Memory B cell (primary cell): Measurements from ENCODE around the gene PFKFB3.
A peak's percentile ranks its signal among the peaks of the same experiment; 100 is the strongest.

ENCODE experiments used
- ATAC-seq: fragments of 150-1000 bp; cut with Tn5 transposase; 2 replicates; pipeline ENCODE4 v1.10.0; 2021; ENCODE audit warnings: low read depth, mild to moderate bottlenecking, moderate library complexity
- DNase-seq, 2 donors: peaks; one replicate each; pipeline ENCODE4 v3.0.0; 2022; ENCODE audit warnings: low spot score in 2 of 2
- H3K27ac Mint-ChIP-seq: one replicate; pipeline ENCODE4 v1.8.0; 2022; ENCODE audit warnings: mild to moderate bottlenecking, moderate library complexity, mixed read lengths
- H3K27me3 Mint-ChIP-seq: one replicate; pipeline ENCODE4 v1.8.0; 2022; ENCODE audit warnings: mixed read lengths
- H3K36me3 Mint-ChIP-seq: one replicate; pipeline ENCODE4 v1.8.0; 2022; ENCODE audit warnings: mild to moderate bottlenecking, mixed read lengths
- H3K4me1 Mint-ChIP-seq: one replicate; pipeline ENCODE4 v1.8.0; 2022; ENCODE audit warnings: mixed read lengths
- H3K4me3 Mint-ChIP-seq: one replicate; pipeline ENCODE4 v1.8.0; 2022; ENCODE audit warnings: mild to moderate bottlenecking, moderate library complexity, mixed read lengths
- H3K9me3 Mint-ChIP-seq: one replicate; pipeline ENCODE4 v1.8.0; 2022; ENCODE audit warnings: mixed read lengths

Gene PFKFB3

DNA sequence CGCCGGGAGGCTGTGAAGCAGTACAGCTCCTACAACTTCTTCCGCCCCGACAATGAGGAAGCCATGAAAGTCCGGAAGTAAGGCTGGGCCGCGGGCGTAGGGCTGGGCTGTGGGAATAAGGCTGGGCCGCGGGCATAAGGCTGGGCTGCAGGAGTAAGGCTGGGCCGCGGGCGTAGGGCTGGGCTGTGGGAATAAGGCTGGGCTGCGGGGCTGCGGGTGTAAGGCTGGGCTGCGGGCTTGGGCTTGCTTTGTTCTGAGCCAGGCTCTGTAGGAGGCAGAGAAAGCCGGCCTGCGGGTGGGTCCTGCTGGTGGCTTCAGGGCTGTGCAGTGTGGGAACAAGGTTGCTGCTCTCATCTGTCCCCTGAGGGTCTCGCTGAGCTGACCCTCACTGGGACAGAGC, 12.5 kb downstream of the PFKFB3 start:
- no peaks in the 10 kb centered on the region for H3K9me3 Mint-ChIP-seq
- H3K27ac Mint-ChIP-seq, result no peak overlapping the region
- H3K27me3 Mint-ChIP-seq, result no peaks in the 10 kb centered on the region
- H3K4me3 Mint-ChIP-seq, result no peak overlapping the region
- H3K4me1 Mint-ChIP-seq, result peaks cover 8% of the 10 kb centered on the region
- DNase-seq (no peak), ATAC-seq (no peak)
- H3K36me3 Mint-ChIP-seq, result peaks cover 22% of the 10 kb centered on the region

DNA sequence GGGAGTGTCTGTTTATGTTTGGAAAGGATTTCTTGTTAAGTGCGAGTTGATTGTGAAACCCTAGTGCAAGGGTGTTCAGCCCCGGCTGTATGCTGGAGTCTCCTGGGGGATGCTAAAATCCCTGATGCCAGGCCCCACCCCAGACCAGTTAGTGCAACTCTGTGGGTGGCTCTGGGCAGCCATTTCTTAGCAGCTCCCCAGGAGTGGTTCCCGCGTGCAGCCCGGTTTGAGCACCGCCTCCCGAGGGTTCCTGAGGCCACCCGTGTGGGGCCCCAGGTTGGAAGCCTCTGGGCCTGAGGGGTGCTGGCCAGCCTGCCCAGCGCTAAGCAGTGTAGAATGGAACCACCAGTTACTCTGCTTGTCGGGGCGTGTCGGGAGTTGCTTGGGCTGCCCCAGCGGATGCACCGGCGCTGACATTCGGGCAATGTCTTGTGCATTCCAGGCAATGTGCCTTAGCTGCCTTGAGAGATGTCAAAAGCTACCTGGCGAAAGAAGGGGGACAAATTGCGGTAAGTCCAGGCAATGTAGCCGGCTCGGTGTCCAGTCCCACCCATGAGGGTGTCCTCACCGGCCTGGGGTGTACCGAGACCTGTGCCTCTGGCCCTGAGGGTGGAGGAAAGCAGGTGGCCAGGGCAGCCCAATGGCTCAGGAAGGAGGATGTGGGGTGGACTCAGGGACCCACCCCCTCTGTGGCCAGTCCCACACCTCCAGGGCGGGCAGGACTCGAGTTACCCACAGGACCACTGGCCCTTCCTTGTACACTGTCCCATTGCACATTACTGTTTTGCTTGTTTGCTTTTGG, 13.2 kb downstream of the PFKFB3 start:
- ATAC-seq (no peak), DNase-seq (no peak)
- H3K9me3 Mint-ChIP-seq, result no peaks in the 10 kb centered on the region
- no peak overlapping the region for H3K4me3 Mint-ChIP-seq
- no peak overlapping the region for H3K27ac Mint-ChIP-seq
- peaks cover 25% of the 10 kb centered on the region for H3K36me3 Mint-ChIP-seq
- H3K4me1 Mint-ChIP-seq, result peaks cover 13% of the 10 kb centered on the region
- no peaks in the 10 kb centered on the region for H3K27me3 Mint-ChIP-seq

DNA sequence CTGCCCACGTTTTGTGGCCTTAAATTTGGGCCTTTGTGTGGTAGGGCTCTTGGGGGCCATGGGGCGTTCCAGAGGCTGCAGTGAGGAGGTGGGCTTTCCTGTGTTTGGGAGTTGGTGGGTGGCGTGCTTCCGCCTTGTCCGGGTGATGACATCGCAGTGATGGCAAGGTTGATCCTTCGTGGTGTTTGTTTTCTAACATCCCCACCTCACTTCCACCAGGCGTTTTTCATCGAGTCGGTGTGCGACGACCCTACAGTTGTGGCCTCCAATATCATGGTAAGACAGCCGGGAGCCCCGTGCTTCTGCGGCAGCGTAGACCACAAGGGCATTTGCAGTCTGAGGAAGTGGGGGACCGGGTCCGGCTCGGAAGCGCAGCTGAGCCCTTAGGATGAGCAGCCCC, 14.2 kb downstream of the PFKFB3 start:
- H3K9me3 Mint-ChIP-seq, result no peaks in the 10 kb centered on the region
- H3K27me3 Mint-ChIP-seq, result no peaks in the 10 kb centered on the region
- H3K4me3 Mint-ChIP-seq, result no peak overlapping the region
- H3K4me1 Mint-ChIP-seq, result peaks cover 12% of the 10 kb centered on the region
- H3K27ac Mint-ChIP-seq, result no peak overlapping the region
- H3K36me3 Mint-ChIP-seq, result peaks cover 27% of the 10 kb centered on the region
- no peak for ATAC-seq
- DNase-seq, result no peak

DNA sequence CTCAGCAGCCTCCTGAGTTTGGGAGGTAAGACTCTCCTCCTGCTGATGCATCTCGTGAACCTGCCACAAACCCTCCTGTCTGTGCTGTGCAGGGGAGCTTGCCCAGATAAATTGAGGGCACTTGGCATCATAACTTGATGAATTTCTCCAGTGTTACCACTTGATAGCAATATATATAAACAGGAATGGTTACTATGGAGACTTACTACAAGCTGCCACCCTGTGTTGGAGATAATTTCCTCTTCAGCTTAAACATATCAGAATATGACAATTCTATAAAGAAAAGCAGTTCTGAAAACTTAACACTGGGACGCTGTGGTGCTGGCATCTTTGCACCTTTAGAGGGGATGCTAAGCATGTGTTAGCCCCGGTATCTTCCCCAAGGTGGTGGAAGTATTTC, 14.9 kb downstream of the PFKFB3 start:
- H3K27me3 Mint-ChIP-seq, result no peaks in the 10 kb centered on the region
- no peaks in the 10 kb centered on the region for H3K9me3 Mint-ChIP-seq
- ATAC-seq (no peak), DNase-seq (no peak)
- peaks cover 27% of the 10 kb centered on the region for H3K36me3 Mint-ChIP-seq
- H3K4me1 Mint-ChIP-seq, result peaks cover 12% of the 10 kb centered on the region
- no peak overlapping the region for H3K4me3 Mint-ChIP-seq
- H3K27ac Mint-ChIP-seq, result no peak overlapping the region

DNA sequence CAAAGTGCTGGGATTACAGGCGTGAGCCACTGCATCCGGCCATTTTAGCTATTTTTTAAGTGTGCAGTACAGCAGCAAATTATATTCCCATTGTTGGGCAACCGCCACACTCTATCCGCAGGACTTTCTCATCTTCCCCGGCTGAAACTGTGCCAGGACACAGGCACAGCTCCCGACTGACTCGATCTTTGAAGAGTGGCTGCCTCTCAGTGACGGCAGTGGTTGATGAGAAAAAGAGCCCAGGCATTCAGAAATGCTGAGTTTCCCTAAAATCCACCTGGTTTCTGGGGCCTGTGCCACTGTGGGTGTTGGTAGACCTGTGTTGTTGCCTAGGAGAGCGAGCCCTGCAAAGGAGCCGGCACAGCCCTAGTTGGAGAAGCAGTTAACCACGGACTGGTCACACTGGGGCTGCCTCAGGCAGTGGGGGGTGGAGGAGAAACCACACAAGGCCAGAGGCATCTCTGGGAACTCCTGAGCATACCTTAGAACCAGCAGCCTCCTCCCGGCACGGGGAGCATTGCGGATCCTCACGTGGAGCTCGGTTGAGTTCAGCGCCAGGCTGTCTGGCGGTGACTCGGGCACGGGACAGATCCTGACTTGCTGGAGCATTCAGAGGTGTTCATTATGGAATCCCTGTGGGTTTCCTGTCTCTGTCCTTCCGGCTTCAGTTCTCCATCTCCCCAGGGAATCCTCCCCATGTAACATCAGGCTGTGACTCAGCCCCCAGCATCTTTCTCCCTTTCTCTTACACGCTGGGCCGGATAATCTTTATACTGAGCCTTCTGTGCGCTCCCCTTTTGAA, 16.2 kb downstream of the PFKFB3 start:
- no peak for ATAC-seq
- Mint-ChIP-seq H3K4me3 (no peak overlapping the region), H3K36me3 (peaks cover 23% of the 10 kb centered on the region), H3K27ac (no peak overlapping the region), H3K9me3 (no peaks in the 10 kb centered on the region), H3K27me3 (no peaks in the 10 kb centered on the region), H3K4me1 (peaks cover 10% of the 10 kb centered on the region)
- DNase-seq, result no peak

DNA sequence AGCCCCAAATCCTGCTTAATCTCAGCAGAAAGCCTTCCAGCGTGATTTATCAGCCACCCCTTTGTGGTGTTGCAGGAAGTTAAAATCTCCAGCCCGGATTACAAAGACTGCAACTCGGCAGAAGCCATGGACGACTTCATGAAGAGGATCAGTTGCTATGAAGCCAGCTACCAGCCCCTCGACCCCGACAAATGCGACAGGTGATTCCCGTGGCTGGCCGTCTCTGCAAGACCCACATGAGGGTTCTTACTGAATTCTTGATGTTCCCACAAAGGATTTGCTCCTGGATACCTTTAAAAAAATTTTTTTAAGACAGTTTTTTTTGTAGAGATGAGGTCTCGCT, 16.7 kb downstream of the PFKFB3 start:
- H3K4me3 Mint-ChIP-seq, result no peak overlapping the region
- H3K4me1 Mint-ChIP-seq, result peaks cover 8% of the 10 kb centered on the region
- peaks cover 26% of the 10 kb centered on the region for H3K36me3 Mint-ChIP-seq
- H3K27me3 Mint-ChIP-seq, result no peaks in the 10 kb centered on the region
- H3K27ac Mint-ChIP-seq, result no peak overlapping the region
- no peak for ATAC-seq
- no peaks in the 10 kb centered on the region for H3K9me3 Mint-ChIP-seq
- DNase-seq, result no peak

DNA sequence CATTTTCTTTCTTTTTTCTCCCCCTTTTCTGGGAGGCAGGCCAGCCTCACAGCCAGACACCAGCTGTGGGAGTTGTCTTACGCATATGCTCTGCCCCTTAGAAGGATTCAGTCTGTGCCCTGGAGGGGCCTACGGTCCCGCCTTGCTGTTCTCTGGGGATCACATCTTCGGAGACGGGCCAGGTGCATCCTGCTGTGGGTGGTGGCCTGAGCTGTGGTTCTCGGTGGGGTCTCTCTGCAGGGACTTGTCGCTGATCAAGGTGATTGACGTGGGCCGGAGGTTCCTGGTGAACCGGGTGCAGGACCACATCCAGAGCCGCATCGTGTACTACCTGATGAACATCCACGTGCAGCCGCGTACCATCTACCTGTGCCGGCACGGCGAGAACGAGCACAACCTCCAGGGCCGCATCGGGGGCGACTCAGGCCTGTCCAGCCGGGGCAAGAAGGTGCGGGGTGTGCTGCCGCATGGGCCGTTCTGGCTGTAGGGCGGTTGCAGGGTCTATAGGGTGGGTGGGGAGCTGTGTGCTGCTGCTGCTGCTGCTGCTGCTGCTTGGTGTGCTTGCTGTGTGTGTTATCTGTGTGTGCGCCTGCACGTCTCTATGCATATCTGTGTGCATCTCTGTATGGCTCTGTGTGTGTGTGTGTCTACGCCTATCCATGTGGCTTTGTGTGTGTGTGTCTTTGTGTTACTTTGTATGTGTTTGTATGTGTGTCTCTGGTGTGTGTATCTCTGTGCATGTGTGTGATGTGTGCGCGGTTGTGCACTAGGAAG, 17.9 kb downstream of the PFKFB3 start:
- no peak overlapping the region for H3K27ac Mint-ChIP-seq

DNA sequence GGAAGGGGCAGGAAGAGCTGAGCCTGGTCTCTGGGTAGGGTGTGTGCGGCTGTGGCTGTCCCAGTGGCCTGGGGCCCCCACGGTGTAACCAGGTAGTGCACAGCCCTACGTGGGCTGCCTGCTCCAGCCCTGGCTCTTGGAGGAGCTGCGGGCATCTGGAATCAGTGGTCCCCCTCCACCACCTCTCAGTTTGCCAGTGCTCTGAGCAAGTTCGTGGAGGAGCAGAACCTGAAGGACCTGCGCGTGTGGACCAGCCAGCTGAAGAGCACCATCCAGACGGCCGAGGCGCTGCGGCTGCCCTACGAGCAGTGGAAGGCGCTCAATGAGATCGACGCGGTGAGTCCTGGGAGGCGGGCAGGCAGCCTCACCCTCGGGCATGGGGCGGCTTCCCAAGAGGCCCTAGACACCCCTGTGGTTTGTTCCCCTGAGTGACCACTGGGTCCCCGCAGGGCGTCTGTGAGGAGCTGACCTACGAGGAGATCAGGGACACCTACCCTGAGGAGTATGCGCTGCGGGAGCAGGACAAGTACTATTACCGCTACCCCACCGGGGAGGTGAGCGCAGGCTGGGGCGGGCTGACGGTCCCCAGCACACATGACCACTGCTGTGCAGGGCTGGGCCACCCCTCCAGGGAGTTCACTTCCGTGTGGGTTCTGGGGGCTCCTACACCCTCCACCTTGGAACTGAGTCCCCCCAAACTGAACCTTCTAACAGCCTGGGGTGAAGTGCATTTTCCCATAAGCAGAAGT, 18.6 kb downstream of the PFKFB3 start:
- no peaks in the 10 kb centered on the region for H3K9me3 Mint-ChIP-seq
- peaks cover 8% of the 10 kb centered on the region for H3K4me1 Mint-ChIP-seq
- H3K27ac Mint-ChIP-seq, result no peak overlapping the region
- peaks cover 26% of the 10 kb centered on the region for H3K36me3 Mint-ChIP-seq
- no peak overlapping the region for H3K4me3 Mint-ChIP-seq
- H3K27me3 Mint-ChIP-seq, result no peaks in the 10 kb centered on the region
- DNase-seq (no peak), ATAC-seq (no peak)

More for the DNA sequence above, 17.9 kb downstream of the PFKFB3 start:
- Mint-ChIP-seq H3K27me3 (no peaks in the 10 kb centered on the region), H3K4me1 (peaks cover 8% of the 10 kb centered on the region), H3K36me3 (peaks cover 26% of the 10 kb centered on the region), H3K4me3 (no peak overlapping the region), H3K9me3 (no peaks in the 10 kb centered on the region)
- no peak for DNase-seq
- peak; percentile 58 for ATAC-seq

DNA sequence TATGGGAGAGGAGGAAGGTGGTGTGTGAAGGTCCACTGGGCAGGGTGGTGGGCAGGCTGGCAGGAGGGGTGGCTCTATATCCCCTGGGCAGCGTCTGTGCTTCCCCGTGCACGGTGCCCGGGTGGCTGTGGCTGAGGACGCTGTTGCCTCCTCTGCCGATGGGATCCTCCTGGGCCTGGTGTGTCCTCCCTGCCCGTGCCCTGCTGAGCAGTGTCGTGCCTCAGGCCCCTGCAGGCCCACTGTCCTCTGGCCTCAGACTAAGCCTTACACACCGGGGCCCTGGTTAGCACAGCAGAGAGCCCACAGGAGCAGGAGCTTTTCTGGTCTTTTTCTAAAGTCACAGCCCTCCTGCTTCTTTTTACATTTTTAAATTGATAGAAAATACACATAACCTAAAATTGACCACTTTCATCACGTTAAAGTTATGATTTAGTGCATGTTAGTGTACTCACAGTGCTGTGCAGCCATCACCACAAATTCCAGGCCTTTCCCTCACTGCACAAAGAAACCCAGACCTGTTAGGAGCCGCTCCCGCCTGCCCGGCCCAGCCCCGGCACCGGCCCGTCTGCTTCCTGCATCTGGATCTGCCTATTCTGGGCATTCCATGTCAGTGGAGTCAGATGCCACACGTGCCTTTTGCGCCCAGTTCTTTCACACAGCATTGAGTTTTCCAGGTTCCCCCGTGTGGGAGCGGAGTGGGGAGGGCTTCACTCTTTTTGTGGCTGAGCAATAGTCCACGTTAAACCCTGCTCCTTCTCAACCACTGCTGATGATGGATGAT, 19.4 kb downstream of the PFKFB3 start:
- no peak for ATAC-seq
- Mint-ChIP-seq H3K27me3 (no peaks in the 10 kb centered on the region), H3K4me1 (peaks cover 8% of the 10 kb centered on the region), H3K36me3 (peaks cover 24% of the 10 kb centered on the region), H3K9me3 (no peaks in the 10 kb centered on the region), H3K4me3 (no peak overlapping the region), H3K27ac (no peak overlapping the region)
- DNase-seq, result no peak

DNA sequence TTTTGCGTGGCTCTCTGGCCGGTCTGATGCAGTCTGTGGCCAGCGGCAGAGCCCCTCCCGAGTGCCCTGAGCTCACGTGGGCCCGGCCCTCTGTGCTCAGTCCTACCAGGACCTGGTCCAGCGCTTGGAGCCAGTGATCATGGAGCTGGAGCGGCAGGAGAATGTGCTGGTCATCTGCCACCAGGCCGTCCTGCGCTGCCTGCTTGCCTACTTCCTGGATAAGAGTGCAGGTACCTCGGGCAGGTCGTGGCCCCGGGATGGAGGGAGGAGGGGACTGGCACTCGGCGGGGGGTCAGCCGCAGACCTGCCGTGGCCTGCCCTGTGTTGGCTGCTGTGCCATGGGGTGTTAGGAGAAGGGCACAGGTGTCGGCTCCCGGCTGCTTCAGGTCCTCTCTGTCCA, 20.0 kb downstream of the PFKFB3 start:
- H3K4me3 Mint-ChIP-seq, result no peak overlapping the region
- no peaks in the 10 kb centered on the region for H3K9me3 Mint-ChIP-seq
- H3K4me1 Mint-ChIP-seq, result peaks cover 8% of the 10 kb centered on the region
- DNase-seq (no peak), ATAC-seq (no peak)
- H3K27ac Mint-ChIP-seq, result no peak overlapping the region
- H3K36me3 Mint-ChIP-seq, result peaks cover 23% of the 10 kb centered on the region
- no peaks in the 10 kb centered on the region for H3K27me3 Mint-ChIP-seq

DNA sequence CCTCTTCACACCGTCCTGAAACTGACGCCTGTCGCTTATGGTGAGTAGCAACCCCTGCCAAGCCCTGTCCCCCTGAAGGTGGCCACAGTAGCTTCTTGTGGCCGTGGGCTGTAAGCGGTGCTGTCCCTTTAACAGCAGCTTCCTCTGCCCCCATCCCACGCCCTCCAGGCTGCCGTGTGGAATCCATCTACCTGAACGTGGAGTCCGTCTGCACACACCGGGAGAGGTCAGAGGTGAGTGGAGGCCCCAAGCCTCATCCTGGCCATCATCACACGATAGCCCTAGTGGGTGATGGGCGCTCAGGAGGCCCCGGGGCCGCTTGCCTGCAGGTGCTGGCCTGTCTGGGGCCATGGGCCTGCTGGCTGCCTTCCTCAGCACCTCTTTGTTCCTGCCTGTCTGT, 21.2 kb downstream of the PFKFB3 start:
- Mint-ChIP-seq H3K27ac (no peak overlapping the region), H3K36me3 (peaks cover 22% of the 10 kb centered on the region)

DNA sequence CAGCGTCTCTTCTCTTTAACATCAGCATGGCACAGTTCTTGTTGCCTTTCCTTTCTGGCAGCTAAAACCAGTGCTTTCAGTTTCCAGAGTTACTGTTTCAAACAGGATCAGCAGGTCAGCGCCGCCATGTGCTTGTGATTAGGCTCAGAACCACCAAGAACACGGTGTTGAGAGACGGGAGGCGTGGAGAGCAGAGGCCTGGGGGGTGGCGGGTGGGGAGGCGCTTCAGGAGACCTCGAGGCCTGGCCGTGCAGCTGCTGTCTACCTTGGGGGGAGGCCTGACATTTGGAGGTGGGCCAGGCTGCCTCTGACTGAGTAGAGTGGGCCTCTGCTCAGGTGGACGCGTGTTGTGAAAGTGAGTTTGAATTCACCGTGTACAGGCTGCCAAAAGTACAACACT, 22.0 kb downstream of the PFKFB3 start:
- no peak overlapping the region for H3K4me3 Mint-ChIP-seq
- no peak overlapping the region for H3K27ac Mint-ChIP-seq
- H3K27me3 Mint-ChIP-seq, result no peaks in the 10 kb centered on the region
- ATAC-seq, result no peak
- H3K9me3 Mint-ChIP-seq, result no peaks in the 10 kb centered on the region
- H3K36me3 Mint-ChIP-seq, result peaks cover 22% of the 10 kb centered on the region
- no peak for DNase-seq
- peaks cover 10% of the 10 kb centered on the region for H3K4me1 Mint-ChIP-seq

More for the DNA sequence above, 21.2 kb downstream of the PFKFB3 start:
- no peak for ATAC-seq
- peaks cover 10% of the 10 kb centered on the region for H3K4me1 Mint-ChIP-seq
- no peaks in the 10 kb centered on the region for H3K27me3 Mint-ChIP-seq
- DNase-seq, result no peak
- H3K4me3 Mint-ChIP-seq, result no peak overlapping the region
- H3K9me3 Mint-ChIP-seq, result no peaks in the 10 kb centered on the region

DNA sequence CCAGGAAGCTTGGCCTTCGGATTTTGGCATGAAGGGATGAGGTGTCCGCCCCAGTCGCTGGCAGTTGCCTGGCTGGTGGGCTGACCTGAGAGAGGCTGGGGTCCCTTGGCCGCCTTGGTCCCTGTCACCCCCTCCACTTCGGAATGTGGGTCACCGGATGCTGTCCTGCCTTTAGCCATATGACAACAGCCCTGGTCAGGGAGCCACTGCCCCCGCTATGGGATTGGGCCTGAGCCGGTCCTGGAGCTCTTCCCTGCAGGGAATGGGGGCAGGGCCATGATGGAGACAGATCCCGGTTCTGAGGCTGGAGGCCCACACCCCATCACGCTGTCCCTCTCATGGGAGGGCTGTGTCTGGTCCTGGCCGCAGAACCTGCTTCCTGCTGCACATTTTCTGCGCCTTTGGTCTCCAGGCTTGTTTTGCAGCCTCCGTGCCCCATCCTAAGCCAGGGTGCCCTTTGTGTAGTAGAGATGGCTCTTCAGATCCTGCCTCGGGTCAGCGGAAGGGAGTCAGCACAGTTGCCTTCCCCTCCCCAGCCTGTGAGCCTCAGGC, 22.6 kb downstream of the PFKFB3 start:
- H3K9me3 Mint-ChIP-seq, result no peaks in the 10 kb centered on the region
- no peaks in the 10 kb centered on the region for H3K27me3 Mint-ChIP-seq
- ATAC-seq, result no peak
- H3K4me1 Mint-ChIP-seq, result peaks cover 8% of the 10 kb centered on the region
- DNase-seq, result no peak
- H3K4me3 Mint-ChIP-seq, result no peak overlapping the region
- no peak overlapping the region for H3K27ac Mint-ChIP-seq
- H3K36me3 Mint-ChIP-seq, result peaks cover 21% of the 10 kb centered on the region
